CD14-positive monocyte (primary cell): ENCODE data around the gene DLGAP5. TPM values are rescaled to one million over a fixed set of nuclear protein-coding genes. Genes with fewer than 3 reads are reported as not detected.

Experiments
- DNase-seq, 3 donors: peaks; one replicate each; pipeline ENCODE4 v3.0.0-alpha.2; 2011 to 2022
- H2AFZ ChIP-seq: 2 replicates; pipeline ENCODE4 v1.6.0; 2012; ENCODE audit warnings: mild to moderate bottlenecking, low read depth, low read length, inconsistent platforms; ENCODE audit not compliant: insufficient read depth, poor library complexity, severe bottlenecking
- H3K27ac ChIP-seq, 2 donors: 1 replicate in 1 of 2; 2 replicates in 1 of 2; pipeline ENCODE4 v1.5.1; 2012 to 2013; ENCODE audit warnings: low read length in 2 of 2, control low read depth in 1 of 2, inconsistent platforms in 1 of 2, low read depth in 1 of 2, mild to moderate bottlenecking in 1 of 2
- H3K27me3 ChIP-seq, 2 donors: one replicate each; pipeline versions ENCODE4 v1.6.0 to v1.6.1; 2011 to 2013; ENCODE audit warnings: low read length in 2 of 2; ENCODE audit not compliant: control insufficient read depth in 2 of 2, insufficient read depth in 2 of 2
- H3K36me3 ChIP-seq, 2 donors: replicated peaks in 1 of 2; 1 replicate in 1 of 2; 2 replicates in 1 of 2; pipeline versions ENCODE4 v1.5.1 to v1.6.1; 2012 to 2013; ENCODE audit warnings: low read length in 2 of 2, control low read depth in 1 of 2, inconsistent platforms in 1 of 2, mild to moderate bottlenecking in 1 of 2; ENCODE audit not compliant: insufficient read depth in 2 of 2, control insufficient read depth in 1 of 2
- H3K4me1 ChIP-seq, 2 donors: 1 replicate in 1 of 2; 2 replicates in 1 of 2; pipeline versions ENCODE4 v1.5.1 to v1.6.1; 2012 to 2013; ENCODE audit warnings: low read length in 2 of 2, control low read depth in 1 of 2, inconsistent platforms in 1 of 2, mild to moderate bottlenecking in 1 of 2, moderate library complexity in 1 of 2; ENCODE audit not compliant: insufficient read depth in 2 of 2, control insufficient read depth in 1 of 2
- H3K4me2 ChIP-seq: replicated peaks from 2 replicates; pipeline ENCODE3; 2012; ENCODE audit warnings: low read length, moderate library complexity, mild to moderate bottlenecking; ENCODE audit not compliant: poor library complexity, severe bottlenecking; ENCODE audit errors: extremely low read depth
- H3K4me3 ChIP-seq, 3 experiments: fragments of 200-600 bp in 1 of 3; sonication (generic) in 1 of 3; replicated peaks in 1 of 3; 1 replicate in 2 of 3; 2 replicates in 1 of 3; pipeline ENCODE4 v1.5.1; 2011 to 2013; ENCODE audit warnings: low read length in 3 of 3, mild to moderate bottlenecking in 3 of 3, control low read depth in 2 of 3, low read depth in 2 of 3, inconsistent platforms in 1 of 3, moderate library complexity in 1 of 3
- H3K79me2 ChIP-seq: 2 replicates; pipeline ENCODE4 v1.6.0; 2012; ENCODE audit warnings: mild to moderate bottlenecking, control low read depth, inconsistent platforms, low read length, moderate library complexity; ENCODE audit not compliant: insufficient read depth
- H3K9ac ChIP-seq: 2 replicates; pipeline ENCODE4 v1.6.0; 2017; ENCODE audit warnings: low read length, mild to moderate bottlenecking; ENCODE audit not compliant: insufficient read depth, poor library complexity, severe bottlenecking
- H3K9me3 ChIP-seq, 2 donors: replicated peaks in 1 of 2; 1 replicate in 1 of 2; 2 replicates in 1 of 2; pipeline versions ENCODE4 v1.5.1 to v1.6.1; 2012 to 2013; ENCODE audit warnings: low read length in 2 of 2, control low read depth in 1 of 2; ENCODE audit not compliant: control insufficient read depth in 1 of 2, insufficient read depth in 1 of 2
- H4K20me1 ChIP-seq: 2 replicates; pipeline ENCODE4 v1.6.0; 2012; ENCODE audit warnings: mild to moderate bottlenecking, low read length, control low read depth, moderate library complexity; ENCODE audit not compliant: insufficient read depth
- H3K27ac Mint-ChIP-seq, 7 donors: one replicate each; pipeline ENCODE4 v1.8.0; 2020; ENCODE audit warnings: mild to moderate bottlenecking in 7 of 7, mixed read lengths in 7 of 7, moderate library complexity in 6 of 7, inconsistent platforms in 2 of 7
- H3K27me3 Mint-ChIP-seq, 3 donors: one replicate each; pipeline ENCODE4 v1.8.0; 2021 to 2022; ENCODE audit warnings: low read depth in 3 of 3, mild to moderate bottlenecking in 3 of 3, mixed read lengths in 3 of 3, moderate library complexity in 3 of 3, inconsistent platforms in 1 of 3
- H3K36me3 Mint-ChIP-seq, 2 donors: one replicate each; pipeline ENCODE4 v1.8.0; 2020; ENCODE audit warnings: mixed read lengths in 2 of 2, inconsistent platforms in 1 of 2, mild to moderate bottlenecking in 1 of 2
- H3K4me1 Mint-ChIP-seq: one replicate; pipeline ENCODE4 v1.8.0; 2020; ENCODE audit warnings: mild to moderate bottlenecking, mixed read lengths
- H3K4me3 Mint-ChIP-seq, 2 donors: one replicate each; pipeline ENCODE4 v1.8.0; 2020; ENCODE audit warnings: mild to moderate bottlenecking in 2 of 2, mixed read lengths in 2 of 2, moderate library complexity in 1 of 2
- H3K9me3 Mint-ChIP-seq, 7 donors: one replicate each; pipeline ENCODE4 v1.8.0; 2020 to 2022; ENCODE audit warnings: mixed read lengths in 7 of 7, mild to moderate bottlenecking in 6 of 7, moderate library complexity in 6 of 7, inconsistent platforms in 2 of 7
- CTCF ChIP-seq: fragments of 200-600 bp; IDR thresholded peaks from one replicate; pipeline ENCODE4 v1.8.0; 2022; ENCODE audit warnings: antibody characterized with exemption, mild to moderate bottlenecking
- WGBS: methylation state at CpG from one replicate; pipeline ENCODE4 v1.1.5; 2013; ENCODE audit warnings: missing lambda C conversion rate; ENCODE audit not compliant: insufficient coverage; 5-methylcytosine and 5-hydroxymethylcytosine counted together
- intact Hi-C, 2 donors: fragments of 100-400 bp; cut with micrococcal nuclease; formaldehyde crosslinking; loops; one replicate each; pipeline versions ENCODE4 v1.15.0 to v1.15.1; 2023
- polyA plus RNA-seq, 3 donors: library from polyadenylated mRNA; depleted of rRNA in 1 of 3; unstranded in 2 of 3; stranded (reverse) in 1 of 3; fragments of 300-500 nt in 2 of 3; fragments of >200 nt in 1 of 3; fragmentation: Illumina TruSeq in 2 of 3; gene quantifications; 1 replicate in 2 of 3; 2 replicates in 1 of 3; pipeline ENCODE4 v1.2.3, GENCODE V29; 2012 to 2021

Gene DLGAP5
- polyA plus RNA-seq, 3 donors, result 0.23 TPM; not detected in 2

DNA sequence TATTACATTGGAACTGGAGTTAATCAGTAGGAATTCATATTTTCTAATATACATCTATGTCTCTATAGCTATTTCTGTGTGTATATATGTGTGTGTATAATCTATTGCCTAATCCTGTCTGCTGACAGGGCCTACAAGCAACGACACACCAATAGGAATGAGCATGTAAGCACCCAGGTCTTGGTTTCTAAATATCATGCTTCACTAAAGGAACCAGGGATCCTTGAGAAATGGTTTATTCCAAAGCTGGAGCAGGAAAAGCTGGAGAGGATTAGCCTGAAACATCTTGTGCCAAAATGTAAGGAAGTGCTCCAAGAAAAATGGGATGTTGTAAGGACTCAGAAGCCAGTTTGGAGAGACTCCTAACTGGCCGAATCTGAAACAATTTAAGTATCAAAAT, 91.6 kb downstream of the DLGAP5 start:
- H3K4me1 ChIP-seq, result peaks cover 51 to 59% of the 10 kb centered on the region in 2 donors
- no peaks in the 10 kb centered on the region for H3K36me3 ChIP-seq
- peaks cover 2 to 10% (median 8%) of the 10 kb centered on the region in 7 donors for H3K9me3 Mint-ChIP-seq
- TF ChIP-seq CTCF, result no peak
- no peaks in the 10 kb centered on the region for H3K79me2 ChIP-seq
- H3K27ac Mint-ChIP-seq, result peak overlapping the region in 4 of 7 donors; percentile 14 to 98 (median 84)
- WGBS, result no CpG with 5 or more reads among the region's 2 CpGs
- H3K4me1 Mint-ChIP-seq, result peaks cover 52% of the 10 kb centered on the region
- peaks cover 0 to 12% of the 10 kb centered on the region in 2 donors for H3K36me3 Mint-ChIP-seq
- no peak overlapping the region for H3K4me2 ChIP-seq
- no peak overlapping the region for H3K4me3 ChIP-seq
- peaks cover 0 to 7% (median 0%) of the 10 kb centered on the region in 3 donors for H3K27me3 Mint-ChIP-seq
- intact Hi-C loops, result no loop called here
- peak in 2 of 3 donors; percentile 33 to 45 for DNase-seq
- H3K27me3 ChIP-seq, result no peaks in the 10 kb centered on the region
- no peak overlapping the region for H3K9ac ChIP-seq
- H3K27ac ChIP-seq, result no peak overlapping the region
- no peak overlapping the region for H3K4me3 Mint-ChIP-seq
- H4K20me1 ChIP-seq, result no peaks in the 10 kb centered on the region
- peaks cover 6 to 7% of the 10 kb centered on the region in 2 donors for H3K9me3 ChIP-seq
- no peak overlapping the region for H2AFZ ChIP-seq

DNA sequence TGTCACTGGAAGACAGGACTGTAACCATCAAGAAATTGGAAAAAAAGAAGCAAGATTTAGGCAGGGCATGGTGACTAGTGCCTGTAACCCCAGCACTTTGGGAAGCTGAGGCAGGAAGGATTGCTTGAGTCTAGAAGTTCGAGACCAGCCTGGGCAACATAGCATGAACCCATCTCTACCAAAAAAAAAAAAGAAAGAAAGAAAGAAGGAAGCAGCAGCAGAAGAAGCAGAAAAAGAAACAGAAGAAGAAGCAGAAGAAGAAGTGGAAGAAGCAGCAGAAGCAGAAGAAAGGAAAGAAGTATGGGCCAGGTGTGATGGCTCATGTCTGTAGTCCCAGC, 92.9 kb downstream of the DLGAP5 start:
- Histone ChIP-seq H3K4me2 (peak overlapping the region; percentile 17), H2AFZ (peak overlapping the region; percentile 35), H3K27me3 (no peaks in the 10 kb centered on the region), H3K4me1 (peaks cover 39 to 47% of the 10 kb centered on the region in 2 donors), H4K20me1 (no peaks in the 10 kb centered on the region), H3K9me3 (no peaks in the 10 kb centered on the region), H3K4me3 (no peak overlapping the region), H3K9ac (peak overlapping the region; percentile 27), H3K79me2 (no peaks in the 10 kb centered on the region), H3K27ac (peak overlapping the region; percentile 70 to 78), H3K36me3 (no peaks in the 10 kb centered on the region)
- WGBS, result no CpG with 5 or more reads among the region's 1 CpG
- H3K27ac Mint-ChIP-seq, result peak overlapping the region; percentile 93 to 98 (median 95)
- intact Hi-C loops, result no loop called here
- H3K27me3 Mint-ChIP-seq, result peaks cover 0 to 2% (median 2%) of the 10 kb centered on the region in 3 donors
- DNase-seq, result no peak
- H3K36me3 Mint-ChIP-seq, result peaks cover 0 to 8% of the 10 kb centered on the region in 2 donors
- TF ChIP-seq CTCF, result no peak
- H3K4me1 Mint-ChIP-seq, result peaks cover 43% of the 10 kb centered on the region
- peak overlapping the region in 1 of 2 donors; percentile 59 for H3K4me3 Mint-ChIP-seq
- peaks cover 0 to 2% (median 0%) of the 10 kb centered on the region in 7 donors for H3K9me3 Mint-ChIP-seq

Other genes with a start within 250 kb of the DLGAP5 start
- under 1 TPM; 0.19 to 0.37 (median 0.30) TPM for gene WDHD1, start 164.5 kb downstream of the DLGAP5 start, polyA plus RNA-seq
- gene SOCS4, start 164.3 kb downstream of the DLGAP5 start, polyA plus RNA-seq, result 1 to 10 TPM; 2.5 to 5.0 (median 3.0) TPM
- gene MAPK1IP1L, start 139.9 kb downstream of the DLGAP5 start, polyA plus RNA-seq, result 10 to 100 TPM; 44.8 to 89.8 (median 67.8) TPM
- 100 to 1,000 TPM; 266 to 878 (median 788) TPM for gene LGALS3, start 62.3 kb downstream of the DLGAP5 start, polyA plus RNA-seq
- 10 to 100 TPM; 10.3 to 18.1 (median 17.3) TPM for gene FBXO34, start 79.8 kb upstream of the DLGAP5 start, polyA plus RNA-seq
- gene ATG14, start 220.2 kb upstream of the DLGAP5 start, polyA plus RNA-seq, result 1 to 10 TPM; 1.8 to 6.8 (median 3.3) TPM
- gene TBPL2, start 249.0 kb upstream of the DLGAP5 start, polyA plus RNA-seq, result not detected